PC-3 (cell line): ENCODE measurements around the gene ELP5. TPM values are rescaled to one million over a fixed set of nuclear protein-coding genes. Genes with fewer than 3 reads are reported as not detected.

Source experiments
- ATAC-seq: fragments of 200-7000 bp; cut with Tn5 transposase; 2 replicates; pipeline ENCODE4 v1.9.1; 2020; ENCODE audit warnings: mild to moderate bottlenecking, moderate library complexity
- BruUV-seq: library from RNA; stranded (reverse); fragments of 400-500 nt; replicated peaks from 2 replicates; lab custom pipeline; 2021; lab: Mats Ljungman, UMichigan
- CTCF ChIA-PET: fragments of 300-600 bp; sonication (Branson Sonifier 250); formaldehyde crosslinking; loops from one replicate; lab custom pipeline; 2022; ENCODE audit warnings: antibody characterized with exemption; lab: Charles Lee
- POLR2A ChIA-PET: fragments of 300-600 bp; sonication (Branson Sonifier 250); formaldehyde crosslinking; loops from one replicate; lab custom pipeline; 2022; ENCODE audit warnings: antibody characterized with exemption; ENCODE audit not compliant: unreplicated experiment; lab: Charles Lee
- DNase-seq: peaks from one replicate; pipeline ENCODE4 v3.0.0-alpha.2; 2015
- H2AFZ ChIP-seq: fragments of 300-600 bp; sonication (generic); 2 replicates; pipeline ENCODE4 v1.6.0; 2016; ENCODE audit warnings: antibody characterized with exemption, low read length
- H3F3A ChIP-seq: fragments of 300-600 bp; sonication (generic); one replicate; pipeline ENCODE4 v1.6.0; 2017; ENCODE audit warnings: antibody characterized with exemption, low read length, control low read depth, mild to moderate bottlenecking; ENCODE audit not compliant: unreplicated experiment
- H3K27ac ChIP-seq: fragments of 300-600 bp; sonication (generic); 2 replicates; pipeline ENCODE4 v1.5.1; 2016; ENCODE audit warnings: mild to moderate bottlenecking, low read length
- H3K27me3 ChIP-seq: fragments of 300-600 bp; sonication (generic); 2 replicates; pipeline ENCODE4 v1.6.1; 2016; ENCODE audit warnings: low read length, mixed read lengths
- H3K36me3 ChIP-seq: fragments of 300-600 bp; sonication (generic); 2 replicates; pipeline ENCODE4 v1.6.1; 2016; ENCODE audit warnings: low read depth, mixed run types, low read length, mixed read lengths
- H3K4me1 ChIP-seq: fragments of 300-600 bp; sonication (generic); 2 replicates; pipeline ENCODE4 v1.5.1; 2016; ENCODE audit warnings: low read length; ENCODE audit not compliant: insufficient read depth
- H3K4me2 ChIP-seq: fragments of 300-600 bp; sonication (generic); 2 replicates; pipeline ENCODE4 v1.6.0; 2016; ENCODE audit warnings: low read length
- H3K4me3 ChIP-seq: fragments of 300-600 bp; sonication (generic); 2 replicates; pipeline ENCODE4 v1.5.1; 2016; ENCODE audit warnings: mild to moderate bottlenecking, low read length, mixed read lengths
- H3K79me2 ChIP-seq: fragments of 300-600 bp; sonication (generic); 2 replicates; pipeline ENCODE4 v1.6.1; 2017; ENCODE audit warnings: low read length, mixed read lengths
- H3K9ac ChIP-seq: fragments of 300-600 bp; sonication (generic); 2 replicates; pipeline ENCODE4 v1.6.0; 2016; ENCODE audit warnings: mild to moderate bottlenecking, low read length
- H3K9me2 ChIP-seq: fragments of 300-600 bp; sonication (generic); replicated peaks from 2 replicates; pipeline ENCODE4 v1.6.1; 2016; ENCODE audit warnings: mixed run types, low read length, mixed read lengths
- H3K9me3 ChIP-seq: fragments of 300-600 bp; sonication (generic); 2 replicates; pipeline ENCODE4 v1.6.1; 2016; ENCODE audit warnings: low read length, mixed read lengths
- H4K20me1 ChIP-seq: fragments of 300-600 bp; sonication (generic); 2 replicates; pipeline ENCODE4 v1.6.1; 2016; ENCODE audit warnings: low read length, mixed read lengths
- EZH2 ChIP-seq: fragments of 300-600 bp; sonication (generic); IDR thresholded peaks from one replicate; pipeline ENCODE4 v1.6.1; 2017; ENCODE audit warnings: antibody characterized with exemption, mild to moderate bottlenecking, low read length; ENCODE audit not compliant: unreplicated experiment
- EZH2phosphoT487 ChIP-seq: fragments of 300-600 bp; sonication (generic); IDR thresholded peaks from 2 replicates; pipeline ENCODE4 v1.6.1; 2018; ENCODE audit warnings: mild to moderate bottlenecking, antibody characterized with exemption, low read length, borderline replicate concordance
- intact Hi-C: fragments of 100-400 bp; cut with micrococcal nuclease; formaldehyde crosslinking; loops from 2 replicates; pipeline ENCODE4 v1.9.0; 2023
- total RNA-seq: library from RNA; depleted of rRNA; stranded (reverse); fragments of >200 nt; gene quantifications from 2 replicates; pipeline ENCODE4 v1.2.3, GENCODE V29; 2014
- TF ChIP-seq, protein P1 (sequence below): fragments of 300-600 bp; sonication (generic); conservative IDR thresholded peaks from 2 replicates; pipeline ENCODE4 v1.5.1; 2017; ENCODE audit warnings: antibody characterized with exemption, low read depth, mild to moderate bottlenecking, low read length

Gene ELP5
- total RNA-seq, 1 experiment from 2014 or later, result 67.5 TPM

DNA sequence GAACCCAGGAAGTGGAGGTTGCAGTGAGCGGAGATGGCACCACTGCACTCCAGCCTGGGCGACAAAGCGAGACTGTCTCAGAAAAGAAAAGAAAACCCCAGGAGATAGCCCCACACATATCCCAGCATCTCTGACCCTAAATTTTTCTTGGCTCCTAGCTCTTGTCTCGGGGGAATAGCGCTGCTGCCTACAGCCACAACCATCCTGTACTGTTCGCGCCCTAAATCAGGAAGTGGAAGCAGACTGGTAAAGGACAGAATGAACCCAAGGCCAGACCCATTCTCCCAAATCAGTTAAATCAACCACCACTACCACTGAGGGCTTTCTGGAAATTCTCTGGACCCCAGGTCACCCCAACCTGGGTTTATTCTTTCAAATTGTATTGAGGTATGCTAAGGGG, 2.2 kb upstream of the ELP5 start:
- no peak for DNase-seq
- Histone ChIP-seq H3K4me1 (peaks cover 21% of the 10 kb centered on the region), H3K9me2 (no peaks in the 10 kb centered on the region), H3K27ac (no peak overlapping the region), H3K4me2 (peak overlapping the region; percentile 93), H3K27me3 (no peaks in the 10 kb centered on the region), H3F3A (no peaks in the 10 kb centered on the region), H4K20me1 (0 out of 2 replicates have a peak, but pooled peaks cover 5% of the 10 kb centered on the region), H3K79me2 (peaks cover 72% of the 10 kb centered on the region), H3K9ac (peak overlapping the region; percentile 96), H3K9me3 (no peaks in the 10 kb centered on the region), H2AFZ (no peak overlapping the region), H3K4me3 (peak overlapping the region; percentile 92), H3K36me3 (peaks cover 7% of the 10 kb centered on the region; the same call in 1 of the 2 replicates)
- no TSS peak for BruUV-seq
- no peak for ATAC-seq
- CTCF ChIA-PET, result no interaction called here
- POLR2A ChIA-PET, result interaction anchor here (0.6 kb wide), 2 partner anchors 17 to 25 kb away, joined by 3 read pairs; no protein-coding TSS in a partner anchor
- intact Hi-C loops, result no loop called here
- TF ChIP-seq EZH2, result no peak
- TF ChIP-seq, protein P1, sequence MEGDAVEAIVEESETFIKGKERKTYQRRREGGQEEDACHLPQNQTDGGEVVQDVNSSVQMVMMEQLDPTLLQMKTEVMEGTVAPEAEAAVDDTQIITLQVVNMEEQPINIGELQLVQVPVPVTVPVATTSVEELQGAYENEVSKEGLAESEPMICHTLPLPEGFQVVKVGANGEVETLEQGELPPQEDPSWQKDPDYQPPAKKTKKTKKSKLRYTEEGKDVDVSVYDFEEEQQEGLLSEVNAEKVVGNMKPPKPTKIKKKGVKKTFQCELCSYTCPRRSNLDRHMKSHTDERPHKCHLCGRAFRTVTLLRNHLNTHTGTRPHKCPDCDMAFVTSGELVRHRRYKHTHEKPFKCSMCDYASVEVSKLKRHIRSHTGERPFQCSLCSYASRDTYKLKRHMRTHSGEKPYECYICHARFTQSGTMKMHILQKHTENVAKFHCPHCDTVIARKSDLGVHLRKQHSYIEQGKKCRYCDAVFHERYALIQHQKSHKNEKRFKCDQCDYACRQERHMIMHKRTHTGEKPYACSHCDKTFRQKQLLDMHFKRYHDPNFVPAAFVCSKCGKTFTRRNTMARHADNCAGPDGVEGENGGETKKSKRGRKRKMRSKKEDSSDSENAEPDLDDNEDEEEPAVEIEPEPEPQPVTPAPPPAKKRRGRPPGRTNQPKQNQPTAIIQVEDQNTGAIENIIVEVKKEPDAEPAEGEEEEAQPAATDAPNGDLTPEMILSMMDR, result no peak
- no peak for TF ChIP-seq EZH2phosphoT487

DNA sequence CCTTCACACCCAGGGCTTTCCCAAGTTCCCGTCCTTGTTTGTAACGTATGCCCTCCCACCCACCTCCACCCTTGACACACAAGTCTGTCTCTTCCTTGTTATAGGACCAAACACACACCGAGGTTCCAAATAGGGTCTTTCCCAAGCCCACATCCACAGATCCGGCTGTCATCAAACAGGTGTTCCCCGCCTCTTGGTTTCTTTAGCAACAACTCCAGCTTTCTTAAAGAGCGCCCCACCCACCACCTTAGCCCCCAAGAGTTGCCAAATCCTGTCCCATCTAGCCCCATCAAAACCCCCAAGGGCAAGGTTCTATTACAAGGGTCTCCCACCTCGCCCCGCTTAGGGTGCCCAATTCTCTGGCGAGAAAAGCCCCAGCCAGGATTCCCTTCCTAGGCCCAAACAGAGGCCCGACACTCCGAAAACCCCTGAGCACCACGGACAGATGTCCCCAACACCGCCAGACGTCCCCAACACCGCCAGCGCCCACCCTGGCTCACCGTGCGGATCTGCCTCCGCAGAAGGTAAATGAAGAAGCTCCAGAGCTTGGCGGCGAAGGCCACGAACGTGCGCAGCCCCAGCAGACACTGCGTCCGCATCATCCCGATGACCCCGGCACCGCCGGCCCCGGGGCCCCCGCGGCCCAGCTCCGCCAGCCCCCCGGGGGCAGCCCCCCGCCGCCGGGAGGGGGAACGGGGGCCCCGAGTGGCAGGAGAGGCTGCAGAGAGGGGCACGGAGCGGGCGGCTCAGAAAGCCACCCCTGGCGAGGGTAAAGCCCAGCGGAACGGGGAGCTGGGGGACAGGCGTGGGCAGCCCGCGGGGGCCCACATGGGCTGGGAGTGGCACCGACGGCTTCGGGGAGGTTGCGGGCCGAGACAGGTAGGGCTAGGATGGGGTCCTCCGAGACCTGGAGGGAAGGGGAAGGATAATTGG, 1.1 kb upstream of the ELP5 start:
- Histone ChIP-seq H3K9ac (peak overlapping the region; percentile 96), H3K9me2 (no peaks in the 10 kb centered on the region), H3K79me2 (peaks cover 77% of the 10 kb centered on the region), H3K36me3 (peaks cover 9% of the 10 kb centered on the region; the same call in 1 of the 2 replicates), H3K4me3 (peak overlapping the region; percentile 92), H3K4me1 (peaks cover 21% of the 10 kb centered on the region), H3K4me2 (peak overlapping the region; percentile 93), H3F3A (no peaks in the 10 kb centered on the region), H4K20me1 (0 out of 2 replicates have a peak, but pooled peaks cover 5% of the 10 kb centered on the region), H3K27me3 (no peaks in the 10 kb centered on the region), H3K27ac (peak overlapping the region; percentile 96), H3K9me3 (no peaks in the 10 kb centered on the region), H2AFZ (no peak overlapping the region)
- no TSS peak for BruUV-seq
- intact Hi-C loops, result no loop called here
- POLR2A ChIA-PET, result interaction anchor here (0.6 kb wide), 1 partner anchor 15 kb away, joined by 3 read pairs; no protein-coding TSS in a partner anchor
- DNase-seq, result no peak
- TF ChIP-seq, protein P1, result no peak
- TF ChIP-seq EZH2 (no peak), EZH2phosphoT487 (no peak)
- CTCF ChIA-PET, result no interaction called here
- no peak; the same call in 1 of the 2 replicates for ATAC-seq
